Occipital lobe (tissue), 2 donors: ENCODE results near the gene FKBP1B. TPM values are rescaled to one million over a fixed set of nuclear protein-coding genes. Genes with fewer than 3 reads are reported as not detected.
"Not testable (repeated sequence)": the region's sequence is repeated elsewhere in the genome, so short reads cannot be mapped to it uniquely, and the experiment has no call there.

Experiments
- DNase-seq: peaks from one replicate; lab custom pipeline; 2025; lab: John Stamatoyannopoulos, UW
- total RNA-seq: library from RNA; depleted of rRNA; stranded (reverse); fragments of >200 nt; gene quantifications from one replicate; pipeline ENCODE4 v1.2.3, GENCODE V29; 2014

FKBP1B gene
- total RNA-seq, 1 donor from 2014 or later: 60.0 TPM

DNA sequence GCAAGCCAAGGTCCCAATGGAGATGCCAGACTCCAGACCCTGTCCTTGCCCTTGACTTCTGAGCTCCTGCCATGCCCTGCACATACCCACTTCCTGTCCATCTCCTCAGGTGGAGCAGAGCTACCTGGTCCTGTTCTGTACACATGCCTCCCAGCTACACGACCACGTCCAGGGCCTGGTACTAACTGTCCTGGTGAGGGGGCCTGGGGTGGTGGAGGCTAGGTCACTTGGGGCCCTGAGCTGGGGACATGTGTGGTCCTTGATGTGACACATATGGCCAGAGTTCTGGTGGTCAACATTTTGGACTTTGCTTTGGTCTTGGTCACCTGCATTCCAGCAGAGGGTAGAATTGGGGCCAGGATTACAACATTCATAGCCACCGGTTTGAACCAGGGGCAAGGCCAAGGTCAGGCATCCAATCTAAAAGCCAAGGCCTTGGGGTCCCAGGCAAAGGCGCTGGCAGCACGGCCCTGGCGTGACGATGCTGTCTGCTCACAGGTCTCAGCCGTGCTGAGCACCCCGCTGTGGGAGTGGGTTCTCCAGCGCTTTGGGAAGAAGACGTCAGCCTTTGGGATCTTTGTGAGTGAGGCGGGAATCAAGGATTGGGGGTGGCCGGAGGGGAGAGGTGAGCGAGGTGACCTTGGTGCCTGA lies 27.1 kb upstream of the FKBP1B start:
- DNase-seq: no peak

DNA sequence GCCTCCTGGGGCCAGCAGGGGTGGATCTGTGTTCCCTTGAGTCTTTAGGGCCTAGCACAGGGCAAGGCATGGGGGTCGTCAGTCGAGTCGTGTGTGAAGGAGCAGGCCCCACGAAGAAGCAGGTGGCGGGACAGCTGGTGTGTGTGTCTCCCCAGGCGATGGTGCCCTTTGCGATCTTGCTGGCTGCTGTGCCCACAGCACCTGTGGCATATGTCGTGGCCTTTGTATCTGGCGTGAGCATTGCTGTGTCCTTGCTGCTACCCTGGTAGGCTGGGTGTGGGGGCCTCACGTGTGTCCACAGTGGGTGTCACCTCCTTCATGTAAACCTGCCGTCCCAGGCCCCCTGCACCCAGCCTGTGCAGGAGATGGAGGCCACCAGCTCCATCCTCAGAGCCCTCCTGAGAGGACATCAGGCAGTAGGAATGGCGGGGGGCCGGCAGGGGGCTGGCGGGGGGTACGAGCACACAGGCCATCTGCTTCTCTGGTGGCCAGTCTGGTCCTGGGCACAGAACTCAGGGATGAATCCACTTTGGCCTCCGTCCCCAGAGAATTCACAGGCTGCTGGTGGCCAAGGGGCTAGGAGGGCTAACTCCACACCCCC lies 26.5 kb upstream of the FKBP1B start:
- DNase-seq: no peak

DNA sequence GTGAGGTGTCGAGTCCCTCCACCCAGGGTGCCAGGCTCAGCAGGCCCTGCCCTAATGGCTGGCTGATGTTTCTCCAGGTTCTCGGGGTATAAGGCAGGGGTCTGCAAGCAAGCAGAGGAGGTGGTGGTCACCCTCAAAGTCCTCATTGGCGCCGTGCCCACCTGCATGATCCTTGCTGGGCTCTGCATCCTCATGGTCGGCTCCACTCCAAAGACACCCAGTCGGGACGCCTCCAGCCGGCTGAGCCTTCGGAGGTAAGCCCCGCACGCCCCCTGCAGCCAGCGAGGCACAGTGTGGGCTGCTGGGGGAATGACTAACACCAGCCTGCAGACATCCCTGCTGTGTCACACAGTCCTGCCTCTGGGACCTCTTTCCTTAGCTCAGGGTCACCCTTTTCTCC lies 25.5 kb upstream of the FKBP1B start:
- no peak for DNase-seq

GRCh38 chr2:24024996-24025663 lies 24.4 kb upstream of the FKBP1B start:
- DNase-seq: no peak

- DNase-seq: no peak
Measured at GRCh38 chr2:24026233-24026632, 23.3 kb upstream of the FKBP1B start.

GRCh38 chr2:24038786-24039499 lies 10.6 kb upstream of the FKBP1B start:
- no peak for DNase-seq

DNA sequence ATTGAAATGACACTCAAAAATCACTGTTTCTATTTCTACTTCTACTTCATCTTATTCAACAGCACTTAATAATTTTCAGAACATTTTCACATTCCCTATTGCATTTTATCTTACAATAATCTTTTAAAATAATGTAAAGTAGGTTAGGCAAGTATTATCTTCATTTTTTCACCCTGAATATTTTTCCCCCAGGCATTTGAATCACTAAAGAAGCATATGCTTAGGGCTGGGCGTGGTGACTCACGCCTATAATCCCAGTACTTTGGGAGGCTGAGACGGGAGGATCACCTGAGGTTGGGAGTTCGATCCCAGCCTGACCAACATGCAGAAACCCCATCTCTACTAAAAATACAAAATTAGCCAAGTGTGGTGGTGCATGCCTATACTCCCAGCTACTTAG lies 9.0 kb upstream of the FKBP1B start:
- DNase-seq: no peak

DNA sequence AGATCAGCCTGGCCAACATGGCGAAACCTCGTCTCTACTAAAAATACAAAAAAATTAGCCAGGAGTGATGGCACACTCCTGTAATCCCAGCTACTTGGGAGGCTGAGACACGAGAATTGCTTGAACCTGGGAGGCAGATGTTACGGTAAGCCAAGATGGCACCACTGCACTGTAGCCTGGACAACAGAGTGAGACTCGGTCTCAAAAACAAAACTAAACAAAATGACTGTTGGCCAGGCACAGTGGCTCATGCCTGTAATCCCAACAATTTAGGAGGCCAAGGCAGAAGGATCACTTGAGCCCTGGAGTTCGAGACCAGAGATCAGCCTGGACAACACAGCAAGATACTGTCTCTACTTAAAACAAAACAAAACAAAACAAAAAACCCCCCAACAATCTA lies 6.4 kb upstream of the FKBP1B start:
- not testable (repeated sequence) for DNase-seq

DNA sequence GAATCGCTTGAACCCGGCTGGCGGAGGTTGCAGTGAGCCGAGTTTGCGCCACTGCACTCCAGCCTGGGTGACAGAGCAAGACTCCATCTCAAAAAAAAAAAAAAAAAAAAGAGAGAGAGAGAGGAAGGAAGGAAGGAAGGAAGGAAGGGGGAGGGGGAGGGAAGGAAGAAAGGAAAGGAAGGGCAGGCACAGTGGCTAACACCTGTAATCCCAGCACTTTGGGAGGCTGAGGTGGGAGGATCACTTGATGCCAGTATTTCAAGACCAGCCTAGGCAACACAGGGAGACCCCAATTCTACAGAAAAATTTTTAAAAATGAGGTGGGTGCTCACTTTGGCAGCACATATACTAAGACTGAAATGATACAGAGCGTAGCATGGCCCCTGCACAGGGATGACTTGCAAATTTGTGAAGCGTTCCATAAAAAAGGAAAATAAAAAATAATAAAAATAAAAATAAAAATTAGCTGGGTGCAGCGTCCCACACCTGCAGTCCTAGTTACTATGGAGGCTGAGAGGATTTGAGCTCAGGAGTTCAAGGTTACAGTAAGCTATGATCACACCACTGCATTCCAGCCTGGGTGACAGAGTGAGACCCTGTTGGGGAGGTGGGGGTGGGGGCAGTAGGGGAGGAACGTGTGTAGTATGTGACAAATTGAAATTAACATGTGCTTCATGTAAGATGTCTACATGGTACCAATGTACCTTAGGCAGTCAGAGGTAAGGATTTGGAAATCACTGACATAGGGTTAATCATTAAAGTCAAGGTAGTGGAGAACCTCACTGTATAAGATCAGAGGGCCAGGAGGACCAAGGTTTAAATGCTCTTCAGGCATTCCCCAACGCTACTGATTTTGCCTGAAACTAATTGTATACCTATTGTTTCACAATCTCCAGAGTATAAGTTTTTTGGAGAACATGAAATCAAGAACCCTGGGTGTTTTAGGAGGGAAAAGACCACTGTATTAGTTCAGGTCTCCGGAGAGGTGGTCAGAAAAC lies 3.7 kb upstream of the FKBP1B start:
- no peak for DNase-seq

DNA sequence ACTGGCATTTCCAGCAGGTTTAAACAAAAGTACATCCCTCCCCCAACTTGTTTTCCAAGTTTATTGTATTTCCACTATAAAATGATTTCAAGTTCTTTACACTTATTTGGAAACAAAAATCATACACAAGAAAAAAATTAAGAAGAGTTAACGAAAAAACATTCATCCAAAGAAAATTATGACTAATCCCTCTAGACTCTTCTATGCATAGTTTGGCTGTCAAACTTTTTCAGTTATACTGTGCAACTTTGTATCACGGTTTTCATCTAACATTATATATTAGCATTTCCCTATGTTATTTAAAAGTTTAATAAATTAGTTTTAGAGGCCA lies 3.0 kb upstream of the FKBP1B start:
- DNase-seq: no peak

- peak; percentile 97 for DNase-seq
Measured at GRCh38 chr2:24046930-24047702, 2.4 kb upstream of the FKBP1B start, which contains the start of gene WDCP. Gene WDCP (minus strand): TSS chr2:24047391. CDS start chr2:24039494, 7,897 bp downstream.

- DNase-seq: no peak
Measured at GRCh38 chr2:24047703-24048033, 1.9 kb upstream of the FKBP1B start.

GRCh38 chr2:24048769-24049484 lies 614 bp upstream of the FKBP1B start:
- DNase-seq: no peak

GRCh38 chr2:24050041-24050979 lies 769 bp downstream of the FKBP1B start:
- DNase-seq: no peak

GRCh38 chr2:24051833-24052232 lies 2.3 kb downstream of the FKBP1B start:
- no peak for DNase-seq

DNA sequence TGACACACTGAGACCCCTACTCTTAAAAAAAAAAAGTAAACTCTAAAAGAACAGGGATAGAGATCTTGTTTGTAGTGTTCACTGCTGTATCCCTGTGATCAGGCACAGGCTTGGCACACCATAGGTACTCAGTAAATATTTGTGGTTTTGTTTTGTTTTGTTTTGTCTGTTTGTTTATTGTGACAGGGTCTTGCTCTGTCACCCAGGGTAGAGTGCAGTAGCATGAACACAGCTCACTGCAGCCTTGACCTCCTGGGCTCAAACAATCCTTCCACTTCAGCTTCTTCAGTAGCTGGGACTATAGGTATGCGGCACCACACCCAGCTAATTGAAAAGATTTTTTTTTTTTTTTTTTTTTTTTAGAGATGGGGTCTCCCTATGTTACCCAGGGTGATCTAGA lies 3.4 kb downstream of the FKBP1B start:
- no peak for DNase-seq

GRCh38 chr2:24054366-24055010 lies 4.9 kb downstream of the FKBP1B start:
- no peak for DNase-seq

DNA sequence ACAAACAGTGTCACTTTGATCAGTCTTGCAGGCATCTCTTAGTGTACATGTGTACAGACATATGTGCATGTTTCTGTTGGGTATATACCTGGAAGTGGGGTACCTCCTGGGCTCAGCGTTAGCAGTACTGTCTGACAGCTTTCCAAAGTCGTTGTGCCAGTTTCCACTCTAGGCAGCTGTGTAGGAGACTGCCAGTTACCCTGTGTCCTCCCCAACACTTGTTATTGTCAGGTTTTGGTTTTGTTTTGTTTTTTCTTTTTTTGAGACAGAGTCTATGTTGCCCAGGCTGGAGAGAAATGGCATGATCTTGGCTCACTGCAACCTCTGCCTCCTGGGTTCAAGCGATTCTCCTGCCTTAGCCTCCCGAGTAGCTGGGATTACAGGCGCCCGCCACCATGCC lies 6.2 kb downstream of the FKBP1B start:
- no peak for DNase-seq
